ENCODE data around the gene HPSE2.

GRCh38 chr10:98414932-98415730 lies 820.5 kb downstream of the HPSE2 start, which contains the start of gene PYROXD2:
- TF ChIP-seq, protein P1, sequence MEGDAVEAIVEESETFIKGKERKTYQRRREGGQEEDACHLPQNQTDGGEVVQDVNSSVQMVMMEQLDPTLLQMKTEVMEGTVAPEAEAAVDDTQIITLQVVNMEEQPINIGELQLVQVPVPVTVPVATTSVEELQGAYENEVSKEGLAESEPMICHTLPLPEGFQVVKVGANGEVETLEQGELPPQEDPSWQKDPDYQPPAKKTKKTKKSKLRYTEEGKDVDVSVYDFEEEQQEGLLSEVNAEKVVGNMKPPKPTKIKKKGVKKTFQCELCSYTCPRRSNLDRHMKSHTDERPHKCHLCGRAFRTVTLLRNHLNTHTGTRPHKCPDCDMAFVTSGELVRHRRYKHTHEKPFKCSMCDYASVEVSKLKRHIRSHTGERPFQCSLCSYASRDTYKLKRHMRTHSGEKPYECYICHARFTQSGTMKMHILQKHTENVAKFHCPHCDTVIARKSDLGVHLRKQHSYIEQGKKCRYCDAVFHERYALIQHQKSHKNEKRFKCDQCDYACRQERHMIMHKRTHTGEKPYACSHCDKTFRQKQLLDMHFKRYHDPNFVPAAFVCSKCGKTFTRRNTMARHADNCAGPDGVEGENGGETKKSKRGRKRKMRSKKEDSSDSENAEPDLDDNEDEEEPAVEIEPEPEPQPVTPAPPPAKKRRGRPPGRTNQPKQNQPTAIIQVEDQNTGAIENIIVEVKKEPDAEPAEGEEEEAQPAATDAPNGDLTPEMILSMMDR (conservative IDR thresholded peaks at IDR 0.05), result no peak
- no peak for TF ChIP-seq EZH2 (IDR thresholded peaks at IDR 0.05; ENCODE audit: low read depth)

All from PC-9 (cell line).